T-helper 17 cell (primary cell): ENCODE results near the gene GALNTL6. TPM values are rescaled to one million over a fixed set of nuclear protein-coding genes. Genes with fewer than 3 reads are reported as not detected.
"Not testable (repeated sequence)": the region's sequence is repeated elsewhere in the genome, so short reads cannot be mapped to it uniquely, and the experiment has no call there.

ENCODE experiments used
- ATAC-seq: fragments of 150-1000 bp; cut with Tn5 transposase; 2 replicates; pipeline ENCODE4 v1.10.0; 2021; ENCODE audit warnings: mild to moderate bottlenecking, moderate library complexity
- DNase-seq, 3 donors: peaks; one replicate each; pipeline versions ENCODE4 v3.0.0 to v3.0.0-alpha.2; 2020 to 2021
- H3K9me3 ChIP-seq: one replicate; pipeline ENCODE4 v1.7.0; 2013; ENCODE audit warnings: low read length, mild to moderate bottlenecking; ENCODE audit not compliant: control insufficient read depth, poor library complexity, severe bottlenecking
- H3K27ac Mint-ChIP-seq: one replicate; pipeline ENCODE4 v1.8.0; 2022; ENCODE audit warnings: mild to moderate bottlenecking, moderate library complexity, mixed read lengths
- H3K27me3 Mint-ChIP-seq: one replicate; pipeline ENCODE4 v1.8.0; 2022; ENCODE audit warnings: mixed read lengths
- H3K36me3 Mint-ChIP-seq: one replicate; pipeline ENCODE4 v1.8.0; 2022; ENCODE audit warnings: low read depth, mixed read lengths
- H3K4me1 Mint-ChIP-seq: one replicate; pipeline ENCODE4 v1.8.0; 2022; ENCODE audit warnings: mild to moderate bottlenecking, mixed read lengths
- H3K4me3 Mint-ChIP-seq: one replicate; pipeline ENCODE4 v1.8.0; 2022; ENCODE audit warnings: mild to moderate bottlenecking, moderate library complexity, mixed read lengths
- total RNA-seq, 4 donors: library from RNA in 2 of 4; stranded (reverse) in 2 of 4; gene quantifications; one replicate each; pipeline ENCODE4 v1.2.3 and lab custom pipeline; 2022 to 2026

GALNTL6 gene
- total RNA-seq, 2 donors from 2014 or later = not detected

GRCh38 chr4:172362569-172362968 lies 549.4 kb downstream of the GALNTL6 start:
- H3K4me3 Mint-ChIP-seq = no peak overlapping the region

GRCh38 chr4:172369471-172369959 lies 556.3 kb downstream of the GALNTL6 start:
- Mint-ChIP-seq H3K27me3 (no peaks in the 10 kb centered on the region), H3K4me1 (no peaks in the 10 kb centered on the region), H3K27ac (no peak overlapping the region), H3K36me3 (no peaks in the 10 kb centered on the region), H3K4me3 (no peak overlapping the region)
- ATAC-seq (no peak), DNase-seq (no peak)
- no peaks in the 10 kb centered on the region for H3K9me3 ChIP-seq

More at GRCh38 chr4:172362569-172362968, 549.4 kb downstream of the GALNTL6 start:
- DNase-seq (no peak), ATAC-seq (no peak)
- H3K27ac Mint-ChIP-seq = no peak overlapping the region
- H3K9me3 ChIP-seq = no peaks in the 10 kb centered on the region
- no peaks in the 10 kb centered on the region for H3K4me1 Mint-ChIP-seq
- no peaks in the 10 kb centered on the region for H3K36me3 Mint-ChIP-seq
- H3K27me3 Mint-ChIP-seq = no peaks in the 10 kb centered on the region

- no peaks in the 10 kb centered on the region for H3K9me3 ChIP-seq
- ATAC-seq = no peak
- Mint-ChIP-seq H3K36me3 (no peaks in the 10 kb centered on the region), H3K4me3 (no peak overlapping the region), H3K4me1 (no peaks in the 10 kb centered on the region), H3K27me3 (no peaks in the 10 kb centered on the region), H3K27ac (no peak overlapping the region)
- DNase-seq = no peak
Measured at GRCh38 chr4:172377486-172378140, 564.4 kb downstream of the GALNTL6 start.

- H3K9me3 ChIP-seq = no peaks in the 10 kb centered on the region
- H3K27ac Mint-ChIP-seq = no peak overlapping the region
- ATAC-seq = no peak
- no peaks in the 10 kb centered on the region for H3K4me1 Mint-ChIP-seq
- no peak overlapping the region for H3K4me3 Mint-ChIP-seq
- H3K36me3 Mint-ChIP-seq = no peaks in the 10 kb centered on the region
- H3K27me3 Mint-ChIP-seq = no peaks in the 10 kb centered on the region
- no peak for DNase-seq
Measured at GRCh38 chr4:172379834-172380233, 566.6 kb downstream of the GALNTL6 start.

GRCh38 chr4:172390331-172390730 lies 577.1 kb downstream of the GALNTL6 start:
- Mint-ChIP-seq H3K27ac (no peak overlapping the region), H3K4me1 (no peaks in the 10 kb centered on the region), H3K36me3 (no peaks in the 10 kb centered on the region), H3K4me3 (no peak overlapping the region), H3K27me3 (no peaks in the 10 kb centered on the region)
- no peak for ATAC-seq
- no peaks in the 10 kb centered on the region for H3K9me3 ChIP-seq
- DNase-seq = no peak

GRCh38 chr4:172392741-172393140 lies 579.5 kb downstream of the GALNTL6 start:
- no peaks in the 10 kb centered on the region for H3K27me3 Mint-ChIP-seq
- DNase-seq (no peak), ATAC-seq (no peak)
- H3K36me3 Mint-ChIP-seq = no peaks in the 10 kb centered on the region
- H3K9me3 ChIP-seq = no peaks in the 10 kb centered on the region
- no peak overlapping the region for H3K27ac Mint-ChIP-seq
- H3K4me1 Mint-ChIP-seq = no peaks in the 10 kb centered on the region
- no peak overlapping the region for H3K4me3 Mint-ChIP-seq

GRCh38 chr4:172393220-172393619 lies 580.0 kb downstream of the GALNTL6 start:
- no peaks in the 10 kb centered on the region for H3K27me3 Mint-ChIP-seq
- no peak for DNase-seq
- no peak overlapping the region for H3K27ac Mint-ChIP-seq

GRCh38 chr4:172404676-172405075 lies 591.5 kb downstream of the GALNTL6 start:
- ATAC-seq (no peak), DNase-seq (no peak)
- Mint-ChIP-seq H3K27ac (no peak overlapping the region), H3K36me3 (no peaks in the 10 kb centered on the region), H3K4me1 (no peaks in the 10 kb centered on the region), H3K4me3 (no peak overlapping the region), H3K27me3 (no peaks in the 10 kb centered on the region)
- no peaks in the 10 kb centered on the region for H3K9me3 ChIP-seq

More at GRCh38 chr4:172393220-172393619, 580.0 kb downstream of the GALNTL6 start:
- Mint-ChIP-seq H3K4me3 (no peak overlapping the region), H3K4me1 (no peaks in the 10 kb centered on the region), H3K36me3 (no peaks in the 10 kb centered on the region)
- no peaks in the 10 kb centered on the region for H3K9me3 ChIP-seq
- no peak for ATAC-seq

GRCh38 chr4:172410363-172410762 lies 597.2 kb downstream of the GALNTL6 start:
- no peak overlapping the region for H3K27ac Mint-ChIP-seq
- H3K27me3 Mint-ChIP-seq = no peaks in the 10 kb centered on the region
- no peaks in the 10 kb centered on the region for H3K9me3 ChIP-seq
- no peaks in the 10 kb centered on the region for H3K4me1 Mint-ChIP-seq
- no peak for DNase-seq
- ATAC-seq = no peak
- no peaks in the 10 kb centered on the region for H3K36me3 Mint-ChIP-seq
- H3K4me3 Mint-ChIP-seq = no peak overlapping the region

GRCh38 chr4:172411149-172411548 lies 597.9 kb downstream of the GALNTL6 start:
- Mint-ChIP-seq H3K4me1 (no peaks in the 10 kb centered on the region), H3K27ac (no peak overlapping the region), H3K36me3 (no peaks in the 10 kb centered on the region)

GRCh38 chr4:172412851-172413580 lies 599.8 kb downstream of the GALNTL6 start:
- H3K27me3 Mint-ChIP-seq = no peaks in the 10 kb centered on the region

More at GRCh38 chr4:172411149-172411548, 597.9 kb downstream of the GALNTL6 start:
- ATAC-seq (no peak), DNase-seq (no peak)
- no peaks in the 10 kb centered on the region for H3K9me3 ChIP-seq
- Mint-ChIP-seq H3K4me3 (no peak overlapping the region), H3K27me3 (no peaks in the 10 kb centered on the region)

GRCh38 chr4:172428979-172429378 lies 615.8 kb downstream of the GALNTL6 start:
- not testable (repeated sequence) for H3K4me3 Mint-ChIP-seq, H3K27me3 Mint-ChIP-seq, DNase-seq, H3K27ac Mint-ChIP-seq, H3K36me3 Mint-ChIP-seq, H3K9me3 ChIP-seq, ATAC-seq, H3K4me1 Mint-ChIP-seq

More at GRCh38 chr4:172412851-172413580, 599.8 kb downstream of the GALNTL6 start:
- Mint-ChIP-seq H3K36me3 (no peaks in the 10 kb centered on the region), H3K4me3 (no peak overlapping the region), H3K27ac (no peak overlapping the region), H3K4me1 (no peaks in the 10 kb centered on the region)
- no peaks in the 10 kb centered on the region for H3K9me3 ChIP-seq
- no peak for ATAC-seq
- no peak for DNase-seq

- no peak overlapping the region for H3K27ac Mint-ChIP-seq
- DNase-seq (no peak), ATAC-seq (no peak)
- H3K36me3 Mint-ChIP-seq = no peaks in the 10 kb centered on the region
- H3K27me3 Mint-ChIP-seq = no peaks in the 10 kb centered on the region
- no peaks in the 10 kb centered on the region for H3K4me1 Mint-ChIP-seq
- H3K4me3 Mint-ChIP-seq = no peak overlapping the region
- no peaks in the 10 kb centered on the region for H3K9me3 ChIP-seq
Measured at GRCh38 chr4:172480471-172480870, 667.3 kb downstream of the GALNTL6 start.
